Prostate gland (tissue), 2 donors: ENCODE measurements around the gene ZNF124. TPM values are rescaled to one million over a fixed set of nuclear protein-coding genes. Genes with fewer than 3 reads are reported as not detected.

Experiments
- DNase-seq: peaks from one replicate; pipeline ENCODE4 v3.0.0-alpha.2; 2019; ENCODE audit warnings: low spot score
- H3K27ac ChIP-seq, 2 donors: fragments of 200-600 bp; sonication (generic); 2 replicates each; pipeline ENCODE4 v1.5.1; 2017 to 2019
- H3K27me3 ChIP-seq: fragments of 200-600 bp; sonication (generic); replicated peaks from 2 replicates; pipeline ENCODE4 v1.5.1; 2019; ENCODE audit not compliant: insufficient read depth
- H3K36me3 ChIP-seq, 2 donors: fragments of 200-600 bp; sonication (generic); 1 replicate in 1 of 2; 2 replicates in 1 of 2; pipeline versions ENCODE4 v1.5.1 to v1.8.1; 2017 to 2019
- H3K4me1 ChIP-seq: fragments of 200-600 bp; sonication (generic); replicated peaks from 2 replicates; pipeline ENCODE4 v1.5.1; 2019
- H3K4me3 ChIP-seq, 2 donors: fragments of 200-600 bp; sonication (generic); 2 replicates each; pipeline ENCODE4 v1.5.1; 2017 to 2019
- H3K9me3 ChIP-seq: fragments of 200-600 bp; sonication (generic); 2 replicates; pipeline ENCODE4 v1.5.1; 2017
- POLR2A ChIP-seq: fragments of 450-650 bp; IDR thresholded peaks from one replicate; pipeline ENCODE4 v1.6.1; 2016; ENCODE audit warnings: antibody characterized with exemption, mild to moderate bottlenecking
- POLR2AphosphoS5 ChIP-seq: sonication (generic); formaldehyde crosslinking; IDR thresholded peaks from one replicate; pipeline ENCODE4 v1.6.1; 2017; ENCODE audit warnings: antibody characterized with exemption
- WGBS: methylation state at CpG from one replicate; pipeline ENCODE4 v1.1.5; 2018; 5-methylcytosine and 5-hydroxymethylcytosine counted together
- intact Hi-C: fragments of 100-400 bp; cut with DNase I; formaldehyde crosslinking; loops from one replicate; pipeline ENCODE4 v1.14.2; 2022
- total RNA-seq, 2 donors: library from RNA; depleted of rRNA; stranded (reverse); fragments of >200 nt; gene quantifications; one replicate each; pipeline ENCODE4 v1.1.0, GENCODE V29; 2016
- TF ChIP-seq, protein P1 (sequence below), 4 experiments: fragments of 200-600 bp in 2 of 4; fragments of 450-650 bp in 2 of 4; sonication (generic) in 2 of 4; IDR thresholded peaks; 1 replicate in 3 of 4; 2 replicates in 1 of 4; pipeline ENCODE4 v1.5.1; 2016 to 2019; ENCODE audit warnings: antibody characterized with exemption in 4 of 4, mild to moderate bottlenecking in 2 of 4, moderate library complexity in 2 of 4

The ZNF124 gene
- total RNA-seq, 2 donors from 2014 or later: 19.1 to 44.6 TPM

- DNase-seq: no peak
- H3K36me3 ChIP-seq: no peaks in the 10 kb centered on the region
- no peak overlapping the region for H3K4me3 ChIP-seq
- H3K9me3 ChIP-seq: no peaks in the 10 kb centered on the region
- WGBS: 92% methylated on average over 4 of the region's 4 CpGs
- intact Hi-C loops: no loop called here
- H3K4me1 ChIP-seq: no peaks in the 10 kb centered on the region
- H3K27me3 ChIP-seq: no peaks in the 10 kb centered on the region
- TF ChIP-seq, protein P1, sequence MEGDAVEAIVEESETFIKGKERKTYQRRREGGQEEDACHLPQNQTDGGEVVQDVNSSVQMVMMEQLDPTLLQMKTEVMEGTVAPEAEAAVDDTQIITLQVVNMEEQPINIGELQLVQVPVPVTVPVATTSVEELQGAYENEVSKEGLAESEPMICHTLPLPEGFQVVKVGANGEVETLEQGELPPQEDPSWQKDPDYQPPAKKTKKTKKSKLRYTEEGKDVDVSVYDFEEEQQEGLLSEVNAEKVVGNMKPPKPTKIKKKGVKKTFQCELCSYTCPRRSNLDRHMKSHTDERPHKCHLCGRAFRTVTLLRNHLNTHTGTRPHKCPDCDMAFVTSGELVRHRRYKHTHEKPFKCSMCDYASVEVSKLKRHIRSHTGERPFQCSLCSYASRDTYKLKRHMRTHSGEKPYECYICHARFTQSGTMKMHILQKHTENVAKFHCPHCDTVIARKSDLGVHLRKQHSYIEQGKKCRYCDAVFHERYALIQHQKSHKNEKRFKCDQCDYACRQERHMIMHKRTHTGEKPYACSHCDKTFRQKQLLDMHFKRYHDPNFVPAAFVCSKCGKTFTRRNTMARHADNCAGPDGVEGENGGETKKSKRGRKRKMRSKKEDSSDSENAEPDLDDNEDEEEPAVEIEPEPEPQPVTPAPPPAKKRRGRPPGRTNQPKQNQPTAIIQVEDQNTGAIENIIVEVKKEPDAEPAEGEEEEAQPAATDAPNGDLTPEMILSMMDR (IDR thresholded peaks at IDR 0.05): no peak
- TF ChIP-seq POLR2AphosphoS5 (no peak), POLR2A (no peak)
- H3K27ac ChIP-seq: no peak overlapping the region
These were observed 12.4 kb upstream of the ZNF124 start for GRCh38 chr1:247184254-247184653.

DNA sequence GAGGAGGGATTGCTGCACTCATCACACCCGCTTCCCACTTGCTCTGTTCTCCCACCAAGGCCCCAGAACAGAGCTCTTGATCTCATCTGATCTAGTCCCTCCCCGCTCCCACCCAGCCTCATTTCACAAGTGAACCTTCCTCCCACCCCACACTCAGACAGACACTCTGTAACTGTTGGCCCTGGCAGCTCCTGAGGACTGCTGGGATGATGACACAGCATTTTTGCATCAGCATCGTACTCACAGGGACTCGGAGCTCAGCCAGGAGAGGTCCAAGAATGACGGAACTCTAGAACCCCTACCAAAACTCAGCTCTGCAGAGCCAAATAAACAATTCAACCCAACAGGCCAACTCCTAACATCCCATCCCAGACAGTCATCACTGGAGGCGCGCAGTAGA lies 11.2 kb upstream of the ZNF124 start:
- no peaks in the 10 kb centered on the region for H3K9me3 ChIP-seq
- intact Hi-C loops: no loop called here
- no peaks in the 10 kb centered on the region for H3K4me1 ChIP-seq
- no peaks in the 10 kb centered on the region for H3K36me3 ChIP-seq
- H3K27me3 ChIP-seq: no peaks in the 10 kb centered on the region
- no peak overlapping the region for H3K4me3 ChIP-seq
- 94% methylated on average over 7 of the region's 7 CpGs for WGBS
- TF ChIP-seq POLR2AphosphoS5 (no peak), POLR2A (no peak)
- no peak for DNase-seq
- H3K27ac ChIP-seq: no peak overlapping the region

- Histone ChIP-seq H3K4me1 (no peaks in the 10 kb centered on the region), H3K9me3 (no peaks in the 10 kb centered on the region), H3K27me3 (no peaks in the 10 kb centered on the region), H3K36me3 (no peaks in the 10 kb centered on the region), H3K27ac (no peak overlapping the region), H3K4me3 (no peak overlapping the region)
- intact Hi-C loops: no loop called here
- TF ChIP-seq POLR2AphosphoS5 (no peak), POLR2A (no peak)
- DNase-seq: no peak
- 97% methylated on average over 5 of the region's 5 CpGs for WGBS
These were observed 8.8 kb upstream of the ZNF124 start for GRCh38 chr1:247180581-247180980.

GRCh38 chr1:247177755-247178154 lies 5.9 kb upstream of the ZNF124 start:
- no peak overlapping the region for H3K27ac ChIP-seq
- no peak for DNase-seq
- TF ChIP-seq POLR2AphosphoS5 (no peak), POLR2A (no peak)
- TF ChIP-seq, protein P1 (IDR thresholded peaks at IDR 0.05): no peak
- no peaks in the 10 kb centered on the region for H3K9me3 ChIP-seq
- intact Hi-C loops: no loop called here
- H3K36me3 ChIP-seq: no peaks in the 10 kb centered on the region
- H3K4me3 ChIP-seq: no peak overlapping the region
- no peaks in the 10 kb centered on the region for H3K4me1 ChIP-seq
- H3K27me3 ChIP-seq: no peaks in the 10 kb centered on the region

GRCh38 chr1:247175458-247175857 lies 3.6 kb upstream of the ZNF124 start:
- Histone ChIP-seq H3K36me3 (no peaks in the 10 kb centered on the region), H3K4me1 (no peaks in the 10 kb centered on the region), H3K27ac (no peak overlapping the region), H3K9me3 (no peaks in the 10 kb centered on the region), H3K4me3 (no peak overlapping the region), H3K27me3 (no peaks in the 10 kb centered on the region)
- WGBS: 90% methylated on average over 5 of the region's 5 CpGs
- no peak for DNase-seq
- intact Hi-C loops: no loop called here
- TF ChIP-seq, protein P1 (IDR thresholded peaks at IDR 0.05): no peak
- no peak for TF ChIP-seq POLR2AphosphoS5

- H3K9me3 ChIP-seq: no peaks in the 10 kb centered on the region
- H3K27me3 ChIP-seq: no peaks in the 10 kb centered on the region
- H3K27ac ChIP-seq: no peak overlapping the region
- intact Hi-C loops: no loop called here
- no peak for TF ChIP-seq POLR2A
- TF ChIP-seq, protein P1 (IDR thresholded peaks at IDR 0.05): no peak
- no peak for TF ChIP-seq POLR2AphosphoS5
- WGBS: 65% methylated on average over 2 of the region's 2 CpGs
- no peak for DNase-seq
- no peaks in the 10 kb centered on the region for H3K36me3 ChIP-seq
- H3K4me1 ChIP-seq: no peaks in the 10 kb centered on the region
- H3K4me3 ChIP-seq: no peak overlapping the region
These were observed 1.6 kb upstream of the ZNF124 start for GRCh38 chr1:247173431-247173830.
